K562 (cell line): ENCODE data around the gene DNAH8.

Experiments used
- ASH1L ChIP-seq: fragments of 450-650 bp; IDR thresholded peaks from 2 replicates; pipeline ENCODE4 v1.6.1; 2018; ENCODE audit warnings: borderline replicate concordance, mild to moderate bottlenecking, low read depth; ENCODE audit not compliant: partially characterized antibody
- CTCF ChIP-seq, 3 experiments: IDR thresholded peaks in 2 of 3; conservative IDR thresholded peaks in 1 of 3; 2 replicates each; pipeline ENCODE4 v1.5.1; 2011 to 2012; ENCODE audit warnings: low read length in 3 of 3, mild to moderate bottlenecking in 3 of 3, control low read depth in 2 of 3, improper control_type of control experiment in 1 of 3, inconsistent platforms in 1 of 3, low read depth in 1 of 3, mixed read lengths in 1 of 3, moderate library complexity in 1 of 3; ENCODE audit not compliant: insufficient read depth in 2 of 3
- ELK1 ChIP-seq: sonication (generic); formaldehyde crosslinking; IDR thresholded peaks from 2 replicates; pipeline ENCODE4 v1.8.1; 2022; ENCODE audit warnings: missing genetic modification reagents
- EZH2 ChIP-seq: IDR thresholded peaks from 2 replicates; pipeline ENCODE4 v1.6.1; 2012; ENCODE audit warnings: low read depth, mild to moderate bottlenecking, inconsistent platforms, low read length, borderline replicate concordance
- FOXP1 ChIP-seq: sonication (generic); formaldehyde crosslinking; IDR thresholded peaks from 2 replicates; pipeline ENCODE4 v1.8.0; 2022; ENCODE audit warnings: mild to moderate bottlenecking, missing genetic modification reagents
- GTF2F1 ChIP-seq: IDR thresholded peaks from 2 replicates; pipeline ENCODE4 v1.6.1; 2011; ENCODE audit warnings: low read depth, low read length, improper control_type of control experiment
- HDGF ChIP-seq: fragments of 450-650 bp; IDR thresholded peaks from 2 replicates; pipeline ENCODE4 v1.6.1; 2016
- JUN ChIP-seq, 2 experiments: sonication (generic) in 1 of 2; formaldehyde crosslinking in 1 of 2; IDR thresholded peaks; 2 replicates each; pipeline versions ENCODE4 v1.6.1 to v1.8.0; 2012 to 2022; ENCODE audit warnings: borderline replicate concordance in 2 of 2, mild to moderate bottlenecking in 2 of 2, improper control_type of control experiment in 1 of 2, low read depth in 1 of 2, low read length in 1 of 2, missing genetic modification reagents in 1 of 2
- KLF13 ChIP-seq: fragments of 450-650 bp; IDR thresholded peaks from 2 replicates; pipeline ENCODE4 v1.6.1; 2016; ENCODE audit warnings: missing genetic modification characterization, low read depth, mild to moderate bottlenecking, missing compliant biosample characterization, moderate library complexity, borderline replicate concordance
- MAX ChIP-seq: sonication (generic); formaldehyde crosslinking; IDR thresholded peaks from 2 replicates; pipeline ENCODE4 v1.9.0; 2022; ENCODE audit warnings: mild to moderate bottlenecking, missing genetic modification reagents
- NCOA1 ChIP-seq: fragments of 450-650 bp; IDR thresholded peaks from 2 replicates; pipeline ENCODE4 v1.6.1; 2016; ENCODE audit warnings: low read depth
- POLR2A ChIP-seq: fragments of 450-650 bp; conservative IDR thresholded peaks from 2 replicates; pipeline ENCODE4 v1.6.1; 2016
- ZNF133 ChIP-seq: fragments of 250-450 bp; sonication (Bioruptor Pico); IDR thresholded peaks from 2 replicates; pipeline ENCODE4 v1.4.0; 2020; ENCODE audit warnings: mild to moderate bottlenecking
- ZNF23 ChIP-seq: fragments of 250-450 bp; sonication (Bioruptor Pico); IDR thresholded peaks from 2 replicates; pipeline ENCODE4 v1.4.0; 2020; ENCODE audit warnings: mild to moderate bottlenecking

- TF ChIP-seq MAX (CRISPR knock-in tag) (no peak), ZNF23 (CRISPR knock-in tag) (no peak), POLR2A (no peak), KLF13 (tag) (no peak), JUN (IDR thresholded peaks at IDR 0.05; ENCODE audit: borderline replicate concordance, low read depth, low read length) (no peak), JUN (CRISPR knock-in tag; IDR thresholded peaks at IDR 0.05; ENCODE audit: borderline replicate concordance) (no peak), FOXP1 (CRISPR knock-in tag) (no peak), ELK1 (no peak), EZH2 (no peak), ASH1L (no peak), NCOA1 (no peak), HDGF (no peak), GTF2F1 (no peak), ZNF133 (CRISPR knock-in tag) (no peak), CTCF (IDR thresholded peaks at IDR 0.05 in 2 of 3, conservative IDR thresholded peaks at IDR 0.05 in 1 of 3; ENCODE audit: insufficient read depth in 2 of 3, low read depth in 1 of 3, low read length in 3 of 3) (no peak)
Measured at GRCh38 chr6:39043776-39044175, 328.7 kb downstream of the DNAH8 start.
